Subcutaneous adipose tissue (tissue), 4 donors: Measurements from ENCODE around the gene AGA. TPM values are rescaled to one million over a fixed set of nuclear protein-coding genes. Genes with fewer than 3 reads are reported as not detected.

Source experiments
- CTCF ChIP-seq: fragments of 450-650 bp; IDR thresholded peaks from one replicate; pipeline ENCODE4 v1.5.1; 2016; ENCODE audit warnings: low read depth, mild to moderate bottlenecking, control low read depth, antibody characterized with exemption, moderate library complexity
- total RNA-seq, 4 donors: library from RNA; depleted of rRNA; stranded (reverse); fragments of >200 nt; gene quantifications; one replicate each; pipeline ENCODE4 v1.1.0, GENCODE V29; 2016

AGA gene
- total RNA-seq, 4 donors from 2014 or later = 21.1 to 27.7 (median 24.3) TPM

GRCh38 chr4:177404986-177405385 lies 37.3 kb downstream of the AGA start:
- no peak for TF ChIP-seq CTCF

- TF ChIP-seq CTCF = no peak
Measured at GRCh38 chr4:177404342-177404741, 37.9 kb downstream of the AGA start.

GRCh38 chr4:177403746-177404145 lies 38.5 kb downstream of the AGA start:
- no peak for TF ChIP-seq CTCF

GRCh38 chr4:177401658-177402273 lies 40.5 kb downstream of the AGA start:
- TF ChIP-seq CTCF = no peak

- no peak for TF ChIP-seq CTCF
Measured at GRCh38 chr4:177400030-177400429, 42.2 kb downstream of the AGA start.

- TF ChIP-seq CTCF = no peak
Measured at GRCh38 chr4:177396352-177396751, 45.9 kb downstream of the AGA start.

- TF ChIP-seq CTCF = no peak
Measured at GRCh38 chr4:177393236-177393635, 49.0 kb downstream of the AGA start.
